Right atrium auricular region (tissue), 2 donors: ENCODE data around the gene CYP2A6. TPM values are rescaled to one million over a fixed set of nuclear protein-coding genes. Genes with fewer than 3 reads are reported as not detected.
A peak's percentile ranks its signal among the peaks of the same experiment; 100 is the strongest.
"Not testable (repeated sequence)": the region's sequence is repeated elsewhere in the genome, so short reads cannot be mapped to it uniquely, and the experiment has no call there.

Experiments
- DNase-seq: peaks from one replicate; pipeline ENCODE4 v3.0.0-alpha.2; 2019; ENCODE audit warnings: low spot score
- H3K27ac ChIP-seq, 2 donors: fragments of 200-600 bp; sonication (generic); 1 replicate in 1 of 2; 2 replicates in 1 of 2; pipeline ENCODE4 v1.5.1; 2016 to 2019
- H3K27me3 ChIP-seq, 2 donors: fragments of 200-600 bp; sonication (generic); one replicate each; pipeline versions ENCODE4 v1.5.1 to v1.6.0; 2017 to 2019
- H3K36me3 ChIP-seq: fragments of 200-600 bp; sonication (generic); one replicate; pipeline ENCODE4 v1.5.1; 2016
- H3K4me1 ChIP-seq, 2 donors: fragments of 200-600 bp; sonication (generic); one replicate each; pipeline versions ENCODE4 v1.5.1 to v1.6.0; 2017 to 2019
- H3K4me3 ChIP-seq, 2 donors: fragments of 200-600 bp; sonication (generic); 1 replicate in 1 of 2; 2 replicates in 1 of 2; pipeline ENCODE4 v1.5.1; 2017 to 2019; ENCODE audit warnings: mild to moderate bottlenecking in 1 of 2, moderate library complexity in 1 of 2
- H3K9me3 ChIP-seq, 2 donors: fragments of 200-600 bp; sonication (generic); one replicate each; pipeline ENCODE4 v1.5.1; 2019
- total RNA-seq, 2 donors: library from RNA; depleted of rRNA; stranded (reverse); fragments of >200 nt; gene quantifications; one replicate each; pipeline ENCODE4 v1.1.0, GENCODE V29; 2016
- TF ChIP-seq, protein P1 (sequence below), 2 donors: fragments of 200-600 bp; sonication (generic); IDR thresholded peaks; one replicate each; pipeline ENCODE4 v1.5.1; 2019; ENCODE audit warnings: antibody characterized with exemption in 2 of 2

CYP2A6 gene
- total RNA-seq, 2 donors from 2014 or later = not detected

DNA sequence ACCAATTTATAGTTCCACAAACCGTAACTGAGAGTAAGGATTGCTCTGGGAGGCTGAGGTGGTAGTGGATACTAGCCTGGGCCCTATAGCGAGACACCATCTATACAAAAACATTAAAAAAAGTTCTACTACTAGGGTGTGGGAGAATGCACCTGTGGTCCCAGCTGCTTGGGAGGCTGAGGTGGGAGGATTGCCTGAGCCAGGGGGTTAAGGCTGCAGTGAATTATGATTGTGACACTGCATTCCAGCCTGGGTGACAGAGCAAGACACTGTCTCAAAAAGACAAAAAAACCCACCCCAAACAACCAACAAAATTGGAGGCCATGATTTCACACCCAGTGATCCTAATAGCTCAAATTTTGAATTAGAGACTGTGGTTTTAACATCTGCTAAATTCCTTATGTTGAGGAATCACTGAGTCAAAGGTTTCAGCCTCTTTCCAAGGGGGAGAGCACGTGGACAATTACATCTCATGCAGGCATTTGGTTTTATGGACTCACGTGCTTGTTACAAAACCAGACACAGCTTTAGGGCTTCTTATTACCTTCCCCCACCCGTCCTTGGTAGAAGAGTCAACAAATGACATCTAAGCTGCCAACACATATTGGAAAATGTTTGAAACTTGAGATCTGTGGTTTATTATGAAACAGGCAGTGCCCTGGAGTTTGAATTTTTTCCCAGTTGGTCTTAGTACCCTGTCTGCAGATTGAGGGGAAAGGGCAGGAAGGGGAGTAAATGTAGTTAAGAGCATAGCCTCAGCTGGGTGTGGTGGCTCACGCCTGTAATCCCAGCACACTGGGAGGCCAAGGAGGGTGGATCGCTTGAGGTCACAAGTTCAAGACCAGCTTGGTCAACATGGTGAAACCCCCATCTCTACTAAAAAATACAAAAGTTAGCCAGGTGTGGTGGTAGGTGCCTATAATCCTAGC lies 18.5 kb downstream of the CYP2A6 start:
- H3K4me3 ChIP-seq = no peak overlapping the region
- DNase-seq = no peak
- peaks cover 0 to 3% of the 10 kb centered on the region in 2 donors for H3K4me1 ChIP-seq
- no peaks in the 10 kb centered on the region for H3K9me3 ChIP-seq
- no peaks in the 10 kb centered on the region for H3K27me3 ChIP-seq
- H3K36me3 ChIP-seq = no peaks in the 10 kb centered on the region
- TF ChIP-seq, protein P1, sequence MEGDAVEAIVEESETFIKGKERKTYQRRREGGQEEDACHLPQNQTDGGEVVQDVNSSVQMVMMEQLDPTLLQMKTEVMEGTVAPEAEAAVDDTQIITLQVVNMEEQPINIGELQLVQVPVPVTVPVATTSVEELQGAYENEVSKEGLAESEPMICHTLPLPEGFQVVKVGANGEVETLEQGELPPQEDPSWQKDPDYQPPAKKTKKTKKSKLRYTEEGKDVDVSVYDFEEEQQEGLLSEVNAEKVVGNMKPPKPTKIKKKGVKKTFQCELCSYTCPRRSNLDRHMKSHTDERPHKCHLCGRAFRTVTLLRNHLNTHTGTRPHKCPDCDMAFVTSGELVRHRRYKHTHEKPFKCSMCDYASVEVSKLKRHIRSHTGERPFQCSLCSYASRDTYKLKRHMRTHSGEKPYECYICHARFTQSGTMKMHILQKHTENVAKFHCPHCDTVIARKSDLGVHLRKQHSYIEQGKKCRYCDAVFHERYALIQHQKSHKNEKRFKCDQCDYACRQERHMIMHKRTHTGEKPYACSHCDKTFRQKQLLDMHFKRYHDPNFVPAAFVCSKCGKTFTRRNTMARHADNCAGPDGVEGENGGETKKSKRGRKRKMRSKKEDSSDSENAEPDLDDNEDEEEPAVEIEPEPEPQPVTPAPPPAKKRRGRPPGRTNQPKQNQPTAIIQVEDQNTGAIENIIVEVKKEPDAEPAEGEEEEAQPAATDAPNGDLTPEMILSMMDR (IDR thresholded peaks at IDR 0.05) = no peak
- no peak overlapping the region for H3K27ac ChIP-seq

DNA sequence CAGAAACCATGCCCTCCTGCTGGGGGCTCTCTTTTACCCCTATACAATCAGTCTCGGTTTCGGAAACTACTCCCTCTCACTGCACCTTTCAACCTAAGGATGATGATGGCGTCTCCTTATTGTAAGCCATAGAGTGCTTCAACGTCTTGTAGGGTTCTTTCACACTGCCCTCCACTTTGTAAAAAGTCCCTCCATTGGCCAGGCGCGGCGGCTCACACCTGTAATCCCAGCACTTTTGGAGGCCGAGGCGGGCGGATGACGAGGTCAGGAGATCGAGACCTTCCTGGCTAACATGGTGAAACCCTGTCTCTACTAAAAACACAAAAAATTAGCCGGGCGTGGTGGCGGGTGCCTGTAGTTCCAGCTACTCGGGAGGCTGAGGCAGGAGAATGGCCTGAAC lies 19.5 kb downstream of the CYP2A6 start:
- not testable (repeated sequence) for H3K36me3 ChIP-seq, DNase-seq, H3K27ac ChIP-seq, H3K4me3 ChIP-seq, H3K9me3 ChIP-seq, H3K4me1 ChIP-seq, H3K27me3 ChIP-seq

DNA sequence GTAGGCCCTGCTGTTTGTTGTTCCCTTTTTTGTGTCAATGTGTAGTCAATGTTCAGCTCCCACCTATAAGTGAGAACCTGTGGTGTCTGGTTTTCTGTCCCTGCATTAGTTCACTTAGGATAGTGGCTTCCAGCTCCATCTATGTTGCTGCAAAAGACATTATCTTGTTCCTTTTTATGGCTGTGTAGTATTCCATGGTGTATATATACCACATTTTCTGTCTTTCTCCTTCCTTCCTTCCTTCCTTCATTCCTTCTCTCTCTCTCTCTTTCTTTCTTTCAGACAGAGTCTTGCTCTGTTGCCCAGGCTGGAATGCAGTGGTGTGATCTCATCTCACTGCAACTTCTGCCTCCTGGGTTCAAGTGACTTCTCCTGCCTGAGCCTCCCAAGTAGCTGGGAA lies 21.0 kb downstream of the CYP2A6 start:
- no peaks in the 10 kb centered on the region for H3K27me3 ChIP-seq
- TF ChIP-seq, protein P1 (IDR thresholded peaks at IDR 0.05) = no peak
- no peak overlapping the region for H3K27ac ChIP-seq
- no peaks in the 10 kb centered on the region for H3K9me3 ChIP-seq
- H3K4me3 ChIP-seq = no peak overlapping the region
- H3K4me1 ChIP-seq = peaks cover 0 to 3% of the 10 kb centered on the region in 2 donors
- no peaks in the 10 kb centered on the region for H3K36me3 ChIP-seq
- no peak for DNase-seq

DNA sequence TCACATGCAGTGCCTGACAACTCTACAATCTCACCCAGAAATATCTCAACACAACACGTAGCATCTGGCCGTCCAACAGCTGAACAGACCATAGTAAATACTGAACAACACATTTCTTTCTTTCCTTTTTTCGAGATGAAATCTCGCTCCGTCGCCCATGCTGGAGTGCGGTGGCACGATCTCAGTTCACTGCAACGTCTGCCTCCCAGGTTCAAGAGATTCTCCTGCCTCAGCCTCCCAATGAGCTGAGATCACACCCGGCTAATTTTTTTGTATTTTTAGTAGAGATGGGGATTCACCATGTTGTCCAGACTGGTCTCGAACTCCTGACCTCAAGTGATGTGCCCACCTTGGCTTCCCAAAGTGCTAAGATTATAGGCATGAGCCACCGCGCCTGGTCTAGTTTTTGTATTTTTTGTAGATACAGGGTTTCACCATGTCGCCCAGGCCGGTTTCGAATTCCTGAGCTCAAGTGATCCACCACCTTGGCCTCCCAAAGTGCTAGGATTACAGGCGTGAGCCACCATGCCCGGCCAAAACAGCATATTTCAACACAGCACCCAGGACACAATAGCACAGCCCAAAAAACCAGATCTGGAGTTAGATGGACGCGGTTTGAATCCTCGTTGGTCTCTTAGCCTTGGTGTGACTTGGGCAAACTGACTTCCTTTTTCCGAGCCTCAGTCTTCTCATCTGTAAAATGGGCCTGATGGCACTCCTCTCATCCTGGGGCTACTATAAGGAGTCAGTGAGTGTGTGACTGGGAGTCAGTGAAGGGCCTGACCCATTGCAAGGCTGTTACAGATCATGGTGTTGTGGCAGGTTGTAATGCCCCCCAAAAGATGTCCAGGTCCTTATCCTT lies 22.6 kb downstream of the CYP2A6 start:
- Histone ChIP-seq H3K36me3 (no peaks in the 10 kb centered on the region), H3K4me3 (no peak overlapping the region), H3K27ac (no peak overlapping the region), H3K4me1 (peaks cover 0 to 10% of the 10 kb centered on the region in 2 donors), H3K27me3 (no peaks in the 10 kb centered on the region), H3K9me3 (no peaks in the 10 kb centered on the region)
- no peak for DNase-seq
- TF ChIP-seq, protein P1 (IDR thresholded peaks at IDR 0.05) = no peak

DNA sequence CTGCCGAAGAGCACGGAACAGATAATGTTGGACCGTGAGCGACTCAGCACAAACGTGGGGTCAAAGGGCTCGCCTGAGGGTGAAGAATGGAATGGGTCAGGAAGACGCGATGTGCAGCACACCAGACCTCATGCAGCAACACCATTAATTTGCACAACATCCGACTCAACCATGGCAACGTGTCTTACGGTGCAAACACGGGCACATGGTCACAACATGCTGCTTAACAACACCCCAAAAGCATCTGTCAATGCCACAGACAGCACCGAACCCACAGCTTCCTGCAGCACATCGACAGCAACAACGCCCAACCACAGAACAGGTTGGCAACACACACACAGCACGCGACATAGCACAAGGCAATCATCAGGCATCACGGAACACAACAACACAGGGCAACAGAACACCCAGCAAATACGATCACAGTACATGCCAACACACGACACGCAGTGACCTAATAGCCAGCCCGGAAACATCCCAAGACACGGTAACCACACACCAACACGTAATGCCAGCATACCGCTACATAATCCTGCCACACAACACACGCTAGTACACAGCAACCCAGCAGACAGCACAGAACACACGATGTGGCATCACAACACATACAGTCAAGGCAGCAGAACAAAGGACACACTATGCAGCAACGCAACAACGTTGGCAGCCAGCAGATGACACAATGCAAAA lies 23.4 kb downstream of the CYP2A6 start:
- H3K27ac ChIP-seq, H3K36me3 ChIP-seq, DNase-seq, H3K4me3 ChIP-seq, H3K27me3 ChIP-seq, H3K9me3 ChIP-seq: not testable (repeated sequence)
- peaks cover 0 to 15% of the 10 kb centered on the region in 2 donors for H3K4me1 ChIP-seq

DNA sequence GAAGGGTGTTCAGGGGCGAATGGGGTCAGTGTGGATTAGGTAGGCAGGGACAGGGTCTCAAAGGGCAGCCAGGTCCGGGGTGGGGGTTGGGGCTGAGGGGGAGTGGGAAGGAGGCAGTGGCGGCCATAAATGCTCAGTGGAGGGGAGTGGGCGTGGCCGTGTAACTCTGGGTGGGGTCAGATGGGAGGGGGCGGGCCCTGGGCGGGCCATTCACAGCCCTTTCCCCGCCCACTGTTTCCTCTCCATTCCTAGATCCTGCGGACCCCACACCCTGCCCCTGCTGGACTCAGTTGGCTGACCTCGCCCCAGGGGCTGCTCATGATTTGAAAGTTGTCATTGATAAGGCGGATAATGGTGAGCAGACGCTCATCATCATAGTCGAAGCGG lies 23.9 kb downstream of the CYP2A6 start:
- peaks cover 0 to 15% of the 10 kb centered on the region in 2 donors for H3K4me1 ChIP-seq
- H3K4me3 ChIP-seq, H3K9me3 ChIP-seq, H3K27ac ChIP-seq, H3K36me3 ChIP-seq, DNase-seq, H3K27me3 ChIP-seq: not testable (repeated sequence)

DNA sequence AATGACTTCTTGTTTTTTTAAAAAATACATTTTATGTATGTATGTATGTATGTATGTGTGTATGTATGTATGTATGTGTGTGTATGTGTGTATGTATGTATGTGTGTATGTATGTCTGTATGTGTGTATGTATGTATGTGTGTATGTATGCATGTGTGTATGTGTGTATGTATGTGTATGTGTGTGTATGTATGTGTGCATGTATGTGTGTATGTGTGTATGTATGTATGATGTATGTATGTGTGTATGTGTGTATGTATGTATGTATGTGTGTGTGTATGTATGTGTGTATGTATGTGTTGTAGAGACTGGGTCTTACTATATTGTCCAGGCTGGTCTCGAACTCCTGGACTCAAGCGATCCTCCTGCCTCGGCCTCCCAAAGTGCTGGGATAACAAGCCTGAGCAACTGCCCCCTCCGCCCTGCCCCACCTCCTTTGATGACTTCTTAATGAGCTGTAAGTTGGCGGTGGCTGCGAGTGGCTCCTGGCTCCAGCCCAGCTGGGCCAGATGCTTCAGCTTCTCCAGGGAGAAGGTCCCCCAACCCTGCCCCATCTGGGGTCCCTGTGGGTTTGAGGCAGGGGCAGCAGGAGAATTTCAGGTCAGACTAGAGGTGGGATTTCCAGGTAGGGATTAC lies 24.7 kb downstream of the CYP2A6 start:
- H3K4me3 ChIP-seq, DNase-seq, H3K36me3 ChIP-seq, H3K9me3 ChIP-seq, H3K27me3 ChIP-seq, H3K27ac ChIP-seq: not testable (repeated sequence)
- peaks cover 0 to 15% of the 10 kb centered on the region in 2 donors for H3K4me1 ChIP-seq

DNA sequence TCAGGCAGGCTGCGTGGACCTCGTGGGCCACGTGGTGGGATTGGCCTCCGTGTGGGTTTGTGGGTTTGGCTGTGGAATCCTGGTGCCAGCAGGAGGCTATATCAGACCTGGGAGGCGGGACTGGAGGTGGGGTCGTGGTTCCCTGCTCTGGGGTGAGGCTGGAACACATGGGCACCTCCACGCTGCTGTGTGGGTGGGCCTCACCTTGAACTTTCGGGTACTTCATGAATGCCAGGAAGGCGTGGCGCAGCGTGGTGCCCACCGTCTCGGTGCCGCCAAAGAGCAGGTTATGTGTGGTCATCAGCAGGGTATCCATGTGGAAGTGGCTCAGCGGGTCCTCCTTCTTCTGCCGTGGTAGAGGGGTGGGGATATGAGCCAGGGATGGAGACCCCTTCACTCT lies 25.3 kb downstream of the CYP2A6 start:
- not testable (repeated sequence) for DNase-seq, H3K36me3 ChIP-seq

DNA sequence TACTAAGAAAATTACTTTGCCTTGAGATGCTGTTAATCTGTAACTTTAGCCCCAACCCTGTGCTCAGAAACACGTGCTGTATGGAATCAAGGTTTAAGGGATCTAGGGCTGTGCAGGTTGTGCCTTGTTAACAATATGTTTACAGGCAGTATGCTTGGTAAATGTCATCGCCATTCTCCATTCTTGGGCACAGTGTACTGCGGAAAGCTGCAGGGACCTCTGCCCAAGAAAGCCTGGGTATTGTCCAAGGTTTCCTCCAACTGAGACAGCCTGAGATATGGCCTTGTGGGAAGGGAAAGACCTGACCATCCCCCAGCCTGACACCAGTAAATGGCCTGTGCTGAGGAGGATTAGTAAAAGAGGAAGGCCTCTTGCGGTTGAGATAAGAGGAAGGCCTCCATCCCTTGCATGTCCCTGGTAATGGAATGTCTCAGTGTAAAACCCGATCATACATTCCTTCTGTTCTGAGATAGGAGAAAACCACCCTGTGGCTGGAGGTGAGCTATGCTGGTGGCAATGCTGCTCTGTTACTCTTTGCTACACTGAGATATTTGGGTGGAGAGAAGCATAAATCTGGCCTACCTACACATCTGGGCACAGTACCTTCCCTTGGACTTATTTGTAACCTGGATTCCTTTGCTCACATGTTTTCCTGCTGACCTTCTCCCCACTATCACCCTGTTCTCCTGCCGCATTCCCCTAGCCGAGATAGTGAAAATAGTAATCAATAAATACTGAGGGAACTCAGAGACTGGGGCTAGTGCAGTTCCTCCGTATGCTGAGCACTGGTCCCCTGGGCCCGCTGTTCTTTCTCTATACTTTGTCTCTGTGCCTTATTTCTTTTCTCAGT lies 27.3 kb downstream of the CYP2A6 start:
- not testable (repeated sequence) for H3K27me3 ChIP-seq, H3K4me3 ChIP-seq, DNase-seq, H3K9me3 ChIP-seq, H3K36me3 ChIP-seq
- H3K4me1 ChIP-seq = peaks cover 0 to 33% of the 10 kb centered on the region in 2 donors
- peak overlapping the region in 1 of 2 donors; percentile 17 for H3K27ac ChIP-seq

More for the DNA sequence above, 25.3 kb downstream of the CYP2A6 start:
- H3K4me1 ChIP-seq = peaks cover 0 to 18% of the 10 kb centered on the region in 2 donors
- not testable (repeated sequence) for H3K27ac ChIP-seq, H3K27me3 ChIP-seq, H3K9me3 ChIP-seq, H3K4me3 ChIP-seq
